Measurements from ENCODE around the gene NEMP2.
"Not testable (repeated sequence)": the region's sequence is repeated elsewhere in the genome, so short reads cannot be mapped to it uniquely, and the experiment has no call there.

The NEMP2 gene

GRCh38 chr2:190505696-190506095, 28.8 kb downstream of the NEMP2 start:
- Histone ChIP-seq H3K4me1 (ENCODE audit: control insufficient read depth, insufficient read depth, low read length) (no peaks in the 10 kb centered on the region), H3K9me3 (ENCODE audit: control insufficient read depth, insufficient read depth, low read length) (no peaks in the 10 kb centered on the region), H3K36me3 (ENCODE audit: control insufficient read depth, insufficient read depth, low read length) (no peaks in the 10 kb centered on the region; the same call in 1 of the 2 replicates), H3K27me3 (ENCODE audit: control insufficient read depth, insufficient read depth, low read length) (no peaks in the 10 kb centered on the region), H3K4me3 (ENCODE audit: low read depth, low read length) (no peak overlapping the region), H3K9ac (ENCODE audit: low read depth, low read length) (no peak overlapping the region), H3K27ac (ENCODE audit: low read depth, low read length) (no peak overlapping the region)

GRCh38 chr2:190504912-190505311, 29.6 kb downstream of the NEMP2 start:
- Histone ChIP-seq H3K36me3 (ENCODE audit: control insufficient read depth, insufficient read depth, low read length) (no peaks in the 10 kb centered on the region; the same call in 1 of the 2 replicates), H3K4me3 (ENCODE audit: low read depth, low read length) (no peak overlapping the region), H3K9ac (ENCODE audit: low read depth, low read length) (no peak overlapping the region), H3K9me3 (ENCODE audit: control insufficient read depth, insufficient read depth, low read length) (no peaks in the 10 kb centered on the region), H3K27ac (ENCODE audit: low read depth, low read length) (no peak overlapping the region), H3K4me1 (ENCODE audit: control insufficient read depth, insufficient read depth, low read length) (peaks cover 5% of the 10 kb centered on the region), H3K27me3 (ENCODE audit: control insufficient read depth, insufficient read depth, low read length) (no peaks in the 10 kb centered on the region)

GRCh38 chr2:190503088-190503487, 31.4 kb downstream of the NEMP2 start:
- H3K27me3 ChIP-seq (ENCODE audit: control insufficient read depth, insufficient read depth, low read length), result no peaks in the 10 kb centered on the region
- H3K9ac ChIP-seq (ENCODE audit: low read depth, low read length), result no peak overlapping the region
- no peak overlapping the region for H3K4me3 ChIP-seq (ENCODE audit: low read depth, low read length)
- no peaks in the 10 kb centered on the region; the same call in 1 of the 2 replicates for H3K36me3 ChIP-seq (ENCODE audit: control insufficient read depth, insufficient read depth, low read length)
- H3K9me3 ChIP-seq (ENCODE audit: control insufficient read depth, insufficient read depth, low read length), result no peaks in the 10 kb centered on the region
- H3K27ac ChIP-seq (ENCODE audit: low read depth, low read length), result no peak overlapping the region
- peaks cover 5% of the 10 kb centered on the region for H3K4me1 ChIP-seq (ENCODE audit: control insufficient read depth, insufficient read depth, low read length)

- no peaks in the 10 kb centered on the region; the same call in 1 of the 2 replicates for H3K36me3 ChIP-seq (ENCODE audit: control insufficient read depth, insufficient read depth, low read length)
- H3K4me1 ChIP-seq (ENCODE audit: control insufficient read depth, insufficient read depth, low read length), result peaks cover 5% of the 10 kb centered on the region
- no peak overlapping the region for H3K9ac ChIP-seq (ENCODE audit: low read depth, low read length)
- no peak overlapping the region for H3K27ac ChIP-seq (ENCODE audit: low read depth, low read length)
- no peaks in the 10 kb centered on the region for H3K27me3 ChIP-seq (ENCODE audit: control insufficient read depth, insufficient read depth, low read length)
- no peak overlapping the region for H3K4me3 ChIP-seq (ENCODE audit: low read depth, low read length)
- no peaks in the 10 kb centered on the region for H3K9me3 ChIP-seq (ENCODE audit: control insufficient read depth, insufficient read depth, low read length)
These were observed 32.7 kb downstream of the NEMP2 start for GRCh38 chr2:190501702-190502407.

GRCh38 chr2:190501231-190501630, 33.3 kb downstream of the NEMP2 start:
- no peak overlapping the region for H3K4me3 ChIP-seq (ENCODE audit: low read depth, low read length)
- no peak overlapping the region for H3K9ac ChIP-seq (ENCODE audit: low read depth, low read length)
- no peaks in the 10 kb centered on the region for H3K27me3 ChIP-seq (ENCODE audit: control insufficient read depth, insufficient read depth, low read length)
- H3K4me1 ChIP-seq (ENCODE audit: control insufficient read depth, insufficient read depth, low read length), result peaks cover 5% of the 10 kb centered on the region
- H3K36me3 ChIP-seq (ENCODE audit: control insufficient read depth, insufficient read depth, low read length), result no peaks in the 10 kb centered on the region; the same call in 1 of the 2 replicates
- no peaks in the 10 kb centered on the region for H3K9me3 ChIP-seq (ENCODE audit: control insufficient read depth, insufficient read depth, low read length)
- no peak overlapping the region for H3K27ac ChIP-seq (ENCODE audit: low read depth, low read length)

- Histone ChIP-seq H3K9me3 (ENCODE audit: control insufficient read depth, insufficient read depth, low read length) (no peaks in the 10 kb centered on the region), H3K27me3 (ENCODE audit: control insufficient read depth, insufficient read depth, low read length) (no peaks in the 10 kb centered on the region), H3K27ac (ENCODE audit: low read depth, low read length) (no peak overlapping the region), H3K4me1 (ENCODE audit: control insufficient read depth, insufficient read depth, low read length) (peaks cover 5% of the 10 kb centered on the region), H3K4me3 (ENCODE audit: low read depth, low read length) (no peak overlapping the region), H3K36me3 (ENCODE audit: control insufficient read depth, insufficient read depth, low read length) (no peaks in the 10 kb centered on the region; the same call in 1 of the 2 replicates), H3K9ac (ENCODE audit: low read depth, low read length) (no peak overlapping the region)
These were observed 34.4 kb downstream of the NEMP2 start for GRCh38 chr2:190500054-190500502.

GRCh38 chr2:190499273-190499672, 35.2 kb downstream of the NEMP2 start:
- H3K27ac ChIP-seq (ENCODE audit: low read depth, low read length), result no peak overlapping the region
- H3K9ac ChIP-seq (ENCODE audit: low read depth, low read length), result no peak overlapping the region
- H3K9me3 ChIP-seq (ENCODE audit: control insufficient read depth, insufficient read depth, low read length), result no peaks in the 10 kb centered on the region
- H3K27me3 ChIP-seq (ENCODE audit: control insufficient read depth, insufficient read depth, low read length), result no peaks in the 10 kb centered on the region
- no peaks in the 10 kb centered on the region for H3K36me3 ChIP-seq (ENCODE audit: control insufficient read depth, insufficient read depth, low read length)
- H3K4me3 ChIP-seq (ENCODE audit: low read depth, low read length), result no peak overlapping the region
- peaks cover 5% of the 10 kb centered on the region for H3K4me1 ChIP-seq (ENCODE audit: control insufficient read depth, insufficient read depth, low read length)

- H3K27me3 ChIP-seq (ENCODE audit: control insufficient read depth, insufficient read depth, low read length), result no peaks in the 10 kb centered on the region
- no peaks in the 10 kb centered on the region for H3K9me3 ChIP-seq (ENCODE audit: control insufficient read depth, insufficient read depth, low read length)
- H3K4me3 ChIP-seq (ENCODE audit: low read depth, low read length), result no peak overlapping the region
- H3K36me3 ChIP-seq (ENCODE audit: control insufficient read depth, insufficient read depth, low read length), result no peaks in the 10 kb centered on the region
- H3K4me1 ChIP-seq (ENCODE audit: control insufficient read depth, insufficient read depth, low read length), result peaks cover 5% of the 10 kb centered on the region
- H3K27ac ChIP-seq (ENCODE audit: low read depth, low read length), result no peak overlapping the region
- no peak overlapping the region for H3K9ac ChIP-seq (ENCODE audit: low read depth, low read length)
These were observed 37.1 kb downstream of the NEMP2 start for GRCh38 chr2:190497428-190497827.

GRCh38 chr2:190494600-190495227, 39.8 kb downstream of the NEMP2 start:
- not testable (repeated sequence) for H3K4me3 ChIP-seq (ENCODE audit: low read depth, low read length); H3K36me3 ChIP-seq (ENCODE audit: control insufficient read depth, insufficient read depth, low read length); H3K27ac ChIP-seq (ENCODE audit: low read depth, low read length); H3K4me1 ChIP-seq (ENCODE audit: control insufficient read depth, insufficient read depth, low read length); H3K9ac ChIP-seq (ENCODE audit: low read depth, low read length); H3K27me3 ChIP-seq (ENCODE audit: control insufficient read depth, insufficient read depth, low read length); H3K9me3 ChIP-seq (ENCODE audit: control insufficient read depth, insufficient read depth, low read length)

GRCh38 chr2:190493095-190493494, 41.4 kb downstream of the NEMP2 start:
- Histone ChIP-seq H3K4me1 (ENCODE audit: control insufficient read depth, insufficient read depth, low read length) (peaks cover 14% of the 10 kb centered on the region), H3K27ac (ENCODE audit: low read depth, low read length) (no peak overlapping the region), H3K9me3 (ENCODE audit: control insufficient read depth, insufficient read depth, low read length) (no peaks in the 10 kb centered on the region), H3K36me3 (ENCODE audit: control insufficient read depth, insufficient read depth, low read length) (no peaks in the 10 kb centered on the region), H3K9ac (ENCODE audit: low read depth, low read length) (no peak overlapping the region), H3K27me3 (ENCODE audit: control insufficient read depth, insufficient read depth, low read length) (no peaks in the 10 kb centered on the region), H3K4me3 (ENCODE audit: low read depth, low read length) (no peak overlapping the region)

GRCh38 chr2:190490502-190490901, 44.0 kb downstream of the NEMP2 start:
- Histone ChIP-seq H3K27me3 (ENCODE audit: control insufficient read depth, insufficient read depth, low read length) (no peaks in the 10 kb centered on the region), H3K27ac (ENCODE audit: low read depth, low read length) (no peak overlapping the region), H3K9ac (ENCODE audit: low read depth, low read length) (no peak overlapping the region), H3K9me3 (ENCODE audit: control insufficient read depth, insufficient read depth, low read length) (no peaks in the 10 kb centered on the region), H3K36me3 (ENCODE audit: control insufficient read depth, insufficient read depth, low read length) (no peaks in the 10 kb centered on the region), H3K4me3 (ENCODE audit: low read depth, low read length) (no peak overlapping the region), H3K4me1 (ENCODE audit: control insufficient read depth, insufficient read depth, low read length) (peaks cover 14% of the 10 kb centered on the region)

Measured in HUES48 (cell line).